Sciatic nerve (tissue), 2 donors: Measurements from ENCODE around the gene MUC6. TPM values are rescaled to one million over a fixed set of nuclear protein-coding genes. Genes with fewer than 3 reads are reported as not detected.
A peak's percentile ranks its signal among the peaks of the same experiment; 100 is the strongest.

Experiments
- ATAC-seq: fragments of 200-7000 bp; cut with Tn5 transposase; one replicate; pipeline ENCODE4 v1.9.1; 2020; ENCODE audit warnings: mild to moderate bottlenecking, moderate library complexity
- DNase-seq: peaks from one replicate; pipeline ENCODE4 v3.0.0-alpha.2; 2020; ENCODE audit warnings: low spot score
- intact Hi-C: fragments of 100-400 bp; cut with DNase I; formaldehyde crosslinking; loops from one replicate; pipeline ENCODE4 v1.14.2; 2022
- total RNA-seq: library from RNA; stranded (reverse); fragmentation: NEBNext Ultra II Directional; extraction: Animal tissue kit (Norgen Biotek cat#: 25700); gene quantifications from one replicate; pipeline ENCODE4 v1.2.1, GENCODE V29; 2021
- donor health status: DM: no; HTN: no; CAD: no.
- donor health status: DM: no; HTN: no; CAD: no.

Gene MUC6
- not detected for total RNA-seq

GRCh38 chr11:1036303-1036923, at the start of gene MUC6:
TSS of gene MUC6 (minus strand) at chr11:1036718. CDS start at chr11:1036655, 63 bp downstream.
- ATAC-seq (no peak), DNase-seq (no peak)
- intact Hi-C loops, result no loop called here

GRCh38 chr11:1085440-1086170, 49.1 kb upstream of the MUC6 start:
- intact Hi-C loops, result no loop called here
- DNase-seq (no peak), ATAC-seq (no peak)

- DNase-seq (peak; percentile 40), ATAC-seq (no peak)
- intact Hi-C loops, result no loop called here
These were observed 48.3 kb upstream of the MUC6 start for GRCh38 chr11:1084561-1085439.

- DNase-seq, result peak; percentile 53
- intact Hi-C loops, result no loop called here
- ATAC-seq, result no peak
These were observed 47.4 kb upstream of the MUC6 start for GRCh38 chr11:1083621-1084551.

GRCh38 chr11:1082728-1083620, 46.5 kb upstream of the MUC6 start:
- peak; percentile 53 for DNase-seq
- ATAC-seq, result peak; percentile 23
- intact Hi-C loops, result no loop called here

- peak; percentile 18 for ATAC-seq
- peak; percentile 54 for DNase-seq
- intact Hi-C loops, result no loop called here
These were observed 45.8 kb upstream of the MUC6 start for GRCh38 chr11:1082346-1082727.

GRCh38 chr11:1081601-1082311, 45.2 kb upstream of the MUC6 start:
- DNase-seq (peak; percentile 42), ATAC-seq (no peak)
- intact Hi-C loops, result no loop called here

GRCh38 chr11:1078191-1078601, 41.7 kb upstream of the MUC6 start:
- intact Hi-C loops, result no loop called here
- DNase-seq (peak; percentile 51), ATAC-seq (no peak)

- ATAC-seq (no peak), DNase-seq (peak; percentile 42)
- intact Hi-C loops, result no loop called here
These were observed 41.0 kb upstream of the MUC6 start for GRCh38 chr11:1077417-1078119.

GRCh38 chr11:1077033-1077416, 40.5 kb upstream of the MUC6 start:
- no peak for ATAC-seq
- peak; percentile 56 for DNase-seq
- intact Hi-C loops, result no loop called here

- DNase-seq, result no peak
- no peak for ATAC-seq
- intact Hi-C loops, result no loop called here
These were observed 39.6 kb upstream of the MUC6 start for GRCh38 chr11:1076061-1076665.

- ATAC-seq, result no peak
- intact Hi-C loops, result no loop called here
- DNase-seq, result peak; percentile 58
These were observed 38.9 kb upstream of the MUC6 start for GRCh38 chr11:1075341-1075911.

GRCh38 chr11:1074244-1075221, 38.0 kb upstream of the MUC6 start, which contains the start of gene MUC2:
TSS of gene MUC2 (plus strand) at chr11:1074874.
- intact Hi-C loops, result no loop called here
- DNase-seq, result no peak

GRCh38 chr11:1073851-1074243, 37.3 kb upstream of the MUC6 start:
- intact Hi-C loops, result no loop called here
- DNase-seq (peak; percentile 39), ATAC-seq (no peak)

More at GRCh38 chr11:1074244-1075221, 38.0 kb upstream of the MUC6 start, which contains the start of gene MUC2:
- ATAC-seq, result no peak
